Dedifferentiated amniotic fluid mesenchymal stem cell (primary cell): ENCODE results near the gene S1PR5.

ENCODE experiments used
- DNase-seq: peaks from one replicate; pipeline ENCODE4 v3.0.0-alpha.2; 2016; ENCODE audit errors: extremely low spot score

The S1PR5 gene

GRCh38 chr19:10516671-10517286 is 468 bp downstream of the S1PR5 start:
- no peak for DNase-seq

- no peak for DNase-seq
Measured at GRCh38 chr19:10516064-10516385, 1.2 kb downstream of the S1PR5 start.

- DNase-seq: no peak
Measured at GRCh38 chr19:10514211-10515145, 2.8 kb downstream of the S1PR5 start.

GRCh38 chr19:10513223-10513622 is 4.0 kb downstream of the S1PR5 start:
- DNase-seq: no peak

- DNase-seq: no peak
Measured at GRCh38 chr19:10510301-10510802, 6.9 kb downstream of the S1PR5 start.

GRCh38 chr19:10508707-10509106 is 8.5 kb downstream of the S1PR5 start:
- DNase-seq: no peak

- DNase-seq: no peak
Measured at GRCh38 chr19:10508036-10508435, 9.2 kb downstream of the S1PR5 start.

- DNase-seq: no peak
Measured at GRCh38 chr19:10505583-10506229, 11.5 kb downstream of the S1PR5 start.

GRCh38 chr19:10503002-10503789 is 14.1 kb downstream of the S1PR5 start, which contains the start of gene KEAP1:
Gene KEAP1 (minus strand): TSS chr19:10503356. CDS start chr19:10500033, 3,323 bp downstream.
- DNase-seq: no peak

- peak; percentile 66 for DNase-seq
Measured at GRCh38 chr19:10502524-10503001, 14.7 kb downstream of the S1PR5 start.

GRCh38 chr19:10501971-10502523 is 15.2 kb downstream of the S1PR5 start:
- DNase-seq: no peak

GRCh38 chr19:10500247-10500592 is 17.0 kb downstream of the S1PR5 start:
- DNase-seq: no peak

- no peak for DNase-seq
Measured at GRCh38 chr19:10499550-10500246, 17.5 kb downstream of the S1PR5 start.

- no peak for DNase-seq
Measured at GRCh38 chr19:10497371-10497770, 19.9 kb downstream of the S1PR5 start.

GRCh38 chr19:10491472-10492047 is 25.7 kb downstream of the S1PR5 start:
- DNase-seq: no peak

- no peak for DNase-seq
Measured at GRCh38 chr19:10486551-10486950, 30.7 kb downstream of the S1PR5 start.

- DNase-seq: peak; percentile 51
Measured at GRCh38 chr19:10478903-10479384, 38.3 kb downstream of the S1PR5 start.

GRCh38 chr19:10478476-10478875 is 38.8 kb downstream of the S1PR5 start:
- peak; percentile 36 for DNase-seq

GRCh38 chr19:10474962-10475451 is 42.2 kb downstream of the S1PR5 start:
- DNase-seq: no peak

GRCh38 chr19:10473192-10473591 is 44.1 kb downstream of the S1PR5 start:
- DNase-seq: no peak
